NCI-H748 (cell line): ENCODE results near the gene HEATR5B.
"Not testable (repeated sequence)": the region's sequence is repeated elsewhere in the genome, so short reads cannot be mapped to it uniquely, and the experiment has no call there.

Experiments
- DNase-seq: peaks from one replicate; lab custom pipeline; 2025; ENCODE audit not compliant: unreplicated experiment; lab: John Stamatoyannopoulos, UW

Gene HEATR5B

DNA sequence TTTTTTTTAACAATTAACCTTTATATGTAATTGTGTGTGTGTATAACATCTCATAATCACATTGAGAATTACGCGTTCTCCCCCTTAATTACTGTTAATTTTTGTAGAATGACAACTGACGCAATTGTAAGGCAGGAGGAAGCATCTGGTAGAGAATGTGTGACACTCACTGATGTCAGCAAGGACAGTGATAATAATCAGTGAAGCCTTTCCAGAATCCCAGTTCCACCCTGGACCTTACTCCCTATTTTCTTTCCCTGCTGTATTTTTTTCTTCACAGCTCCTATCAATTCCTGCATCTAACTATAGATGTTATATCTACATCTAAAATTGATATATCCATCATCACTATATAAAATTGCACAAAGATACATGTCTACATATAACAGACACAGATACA lies 101.7 kb downstream of the HEATR5B start:
- no peak for DNase-seq

DNA sequence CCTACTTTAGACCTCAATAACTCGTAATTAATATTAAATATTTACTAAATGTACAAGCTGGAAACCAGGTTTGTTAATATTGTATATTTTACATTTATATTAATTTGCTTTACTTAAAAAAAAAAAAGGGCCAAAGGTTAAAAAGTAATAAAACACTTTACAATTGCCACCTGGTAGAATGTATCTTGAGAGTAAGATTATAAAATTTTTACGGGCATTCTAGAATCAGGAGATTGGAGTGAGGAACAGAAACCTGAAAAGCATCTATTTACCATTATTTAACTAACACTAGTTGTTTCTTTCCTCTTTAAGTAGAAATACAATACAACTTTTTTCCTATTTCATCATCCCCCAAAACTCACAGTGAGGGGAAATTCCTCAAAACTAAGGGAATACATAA lies 102.3 kb downstream of the HEATR5B start:
- DNase-seq, result no peak

DNA sequence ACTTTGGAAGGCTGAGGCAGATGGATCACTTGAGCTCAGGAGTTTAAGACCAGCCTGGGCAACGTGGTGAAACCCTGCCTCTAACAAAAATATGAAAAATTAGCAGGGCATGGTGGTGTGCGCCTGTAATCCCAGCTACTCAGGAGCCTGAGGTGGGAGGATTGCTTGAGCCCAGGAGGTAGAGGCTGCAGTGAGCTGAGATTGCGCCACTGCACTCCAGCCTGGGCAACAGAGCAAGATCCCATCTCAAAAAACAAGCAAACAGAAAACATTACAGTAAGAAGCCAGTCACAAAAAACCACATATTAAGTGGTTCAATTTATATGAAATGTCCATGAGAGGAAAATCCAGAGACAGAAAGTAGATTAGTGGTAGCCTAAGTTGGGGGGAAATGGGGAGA lies 105.2 kb downstream of the HEATR5B start:
- not testable (repeated sequence) for DNase-seq

DNA sequence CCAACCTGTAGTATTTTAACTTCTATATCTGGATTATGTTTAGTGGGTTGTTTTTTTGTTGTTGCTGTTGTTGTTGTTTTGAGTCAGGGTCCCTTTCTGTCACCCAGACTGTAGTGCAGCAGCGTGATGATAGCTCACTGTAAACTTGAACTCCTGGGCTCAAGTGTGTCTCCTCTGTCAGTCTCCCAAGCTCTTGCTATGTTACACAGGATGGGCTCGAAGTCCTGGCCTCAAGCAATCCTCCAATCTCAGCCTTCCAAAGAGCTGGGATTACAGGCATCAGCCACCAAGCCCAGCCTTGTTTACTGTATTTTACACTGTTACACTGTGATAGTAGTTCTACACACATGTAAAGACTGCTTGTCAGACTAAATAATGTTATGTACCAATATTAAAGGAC lies 108.1 kb downstream of the HEATR5B start:
- DNase-seq, result no peak

DNA sequence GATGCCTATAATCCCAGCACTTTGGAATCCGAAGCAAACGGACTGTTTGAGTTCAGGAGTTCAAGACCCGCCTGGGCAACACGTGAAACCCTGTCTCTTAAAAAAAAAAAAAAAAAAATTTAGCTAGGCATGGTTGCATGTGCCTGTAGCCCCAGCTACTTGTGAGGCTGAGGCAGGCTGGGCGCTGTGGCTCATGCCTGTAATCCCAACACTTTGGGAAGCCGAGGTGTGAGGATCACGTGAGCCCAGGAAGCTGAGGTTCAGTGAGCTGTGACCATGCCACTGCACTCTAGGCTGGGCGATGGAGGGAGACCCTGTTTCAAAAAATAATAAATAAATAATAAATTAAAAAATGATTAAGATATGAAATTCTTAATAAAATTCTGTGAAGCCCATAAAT lies 108.9 kb downstream of the HEATR5B start:
- DNase-seq, result no peak

DNA sequence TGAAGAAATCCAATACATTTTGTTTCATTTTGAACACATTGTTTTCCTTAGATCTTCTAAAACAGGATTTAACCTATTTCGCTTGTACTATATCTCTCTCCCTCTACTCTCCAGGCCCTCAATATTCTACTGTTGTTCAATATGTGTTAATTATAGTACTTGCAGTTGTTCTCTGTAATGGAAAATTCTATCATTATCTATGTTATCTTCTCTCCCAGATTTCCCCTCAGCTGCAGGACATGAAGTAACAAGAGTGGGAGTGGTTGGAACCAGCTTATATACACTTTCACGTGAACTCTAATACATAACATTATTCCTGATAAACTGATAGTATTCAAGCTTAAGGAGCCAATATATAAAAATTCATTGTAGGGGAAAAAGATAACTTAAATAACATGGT lies 110.9 kb downstream of the HEATR5B start:
- DNase-seq, result no peak

DNA sequence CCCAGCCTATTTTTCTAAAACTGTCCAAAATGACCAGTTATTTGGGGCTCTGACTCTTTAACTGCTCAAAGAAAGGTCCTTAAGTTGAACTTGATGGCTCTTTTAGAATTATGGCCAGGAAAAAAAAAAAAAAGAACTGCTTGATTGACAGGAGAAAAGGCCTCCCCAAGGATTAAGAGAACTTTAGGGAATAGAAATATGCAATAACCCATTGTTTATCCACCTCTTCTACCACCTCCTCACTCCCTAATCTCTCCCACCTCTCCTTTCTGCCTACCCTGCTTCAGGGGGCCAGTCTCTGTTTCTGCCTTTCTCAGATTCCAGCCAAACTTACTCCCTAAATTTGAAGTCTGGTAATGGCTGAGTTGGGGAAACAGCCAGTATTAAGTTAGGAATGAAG lies 112.2 kb downstream of the HEATR5B start:
- DNase-seq, result no peak

DNA sequence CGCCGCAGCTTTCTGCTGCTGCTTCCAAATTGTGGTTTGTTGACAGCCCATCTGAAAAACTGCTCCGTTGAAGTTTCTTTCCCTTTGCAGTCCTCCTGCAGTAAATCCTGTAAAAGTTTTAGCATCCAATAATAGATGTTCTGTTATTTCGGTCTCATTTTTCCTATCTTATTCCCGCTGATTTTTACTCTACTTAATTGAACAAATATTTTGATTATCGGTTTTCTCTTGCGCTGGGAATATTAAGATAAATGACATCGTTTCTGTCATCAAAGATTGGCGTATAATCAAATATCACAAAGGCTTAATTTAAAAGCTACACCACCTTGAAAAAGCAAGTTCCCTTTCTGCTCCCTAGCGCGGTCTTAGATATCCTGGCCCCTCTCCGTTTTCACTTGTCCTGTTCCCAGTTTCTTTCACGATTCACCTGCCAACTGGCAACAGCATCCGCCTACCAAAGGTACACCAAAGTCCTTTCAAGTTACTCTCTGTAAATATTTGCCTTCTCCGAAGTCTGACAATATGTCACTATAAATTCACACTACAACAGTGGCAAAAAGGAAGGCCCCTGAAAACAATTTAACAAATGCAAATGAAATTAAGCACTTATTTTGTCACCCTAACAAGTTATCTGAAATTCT lies 116.8 kb downstream of the HEATR5B start:
- DNase-seq, result peak; percentile 29

DNA sequence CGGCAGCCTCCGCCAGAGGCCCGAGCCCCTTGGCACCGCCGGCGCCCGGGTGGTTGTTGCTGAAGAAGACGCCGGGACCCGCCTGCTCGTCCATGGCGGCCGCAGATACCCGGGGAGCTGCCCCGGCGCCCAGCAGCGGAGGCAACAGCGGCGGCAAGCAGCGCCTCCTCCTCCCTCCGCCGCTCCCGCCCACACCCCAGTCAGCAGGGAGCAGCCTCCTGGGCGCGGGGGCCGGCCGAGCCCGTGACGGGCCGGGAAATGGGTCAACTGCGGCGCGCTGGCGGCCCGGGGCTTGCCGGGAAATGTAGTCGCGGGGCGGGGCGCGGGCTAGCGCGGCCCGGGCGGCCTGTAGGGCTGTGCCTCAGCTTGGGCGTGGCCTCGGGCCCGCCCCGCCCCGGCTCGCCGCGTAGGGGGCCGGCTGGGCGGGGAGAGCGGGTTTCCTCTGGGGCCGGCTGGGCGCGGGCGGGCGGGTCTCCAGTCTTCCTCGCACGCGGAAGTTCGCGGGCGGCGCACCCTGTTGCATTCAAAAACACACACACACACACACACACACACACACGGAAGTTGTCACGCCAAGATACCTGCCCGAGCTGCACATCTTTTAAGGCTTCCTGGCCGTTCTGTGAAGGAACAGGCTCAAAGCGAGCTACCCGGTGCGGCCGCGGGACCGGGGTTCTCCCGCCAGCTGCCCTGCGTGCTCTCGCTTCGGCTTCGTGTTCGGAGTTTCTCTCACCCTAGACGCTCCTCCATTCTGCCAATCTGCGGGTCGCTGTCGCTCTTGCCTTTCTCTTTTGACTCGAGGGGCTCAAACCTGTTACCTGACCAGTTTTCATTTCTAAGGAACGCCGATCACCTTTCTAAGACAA lies 117.6 kb downstream of the HEATR5B start, which contains the start of gene STRN:
STRN (minus strand) TSS at position 167 of the 866 bp plus-strand sequence; CDS start at position 94, 73 bp downstream.
- DNase-seq, result peak; percentile 93

DNA sequence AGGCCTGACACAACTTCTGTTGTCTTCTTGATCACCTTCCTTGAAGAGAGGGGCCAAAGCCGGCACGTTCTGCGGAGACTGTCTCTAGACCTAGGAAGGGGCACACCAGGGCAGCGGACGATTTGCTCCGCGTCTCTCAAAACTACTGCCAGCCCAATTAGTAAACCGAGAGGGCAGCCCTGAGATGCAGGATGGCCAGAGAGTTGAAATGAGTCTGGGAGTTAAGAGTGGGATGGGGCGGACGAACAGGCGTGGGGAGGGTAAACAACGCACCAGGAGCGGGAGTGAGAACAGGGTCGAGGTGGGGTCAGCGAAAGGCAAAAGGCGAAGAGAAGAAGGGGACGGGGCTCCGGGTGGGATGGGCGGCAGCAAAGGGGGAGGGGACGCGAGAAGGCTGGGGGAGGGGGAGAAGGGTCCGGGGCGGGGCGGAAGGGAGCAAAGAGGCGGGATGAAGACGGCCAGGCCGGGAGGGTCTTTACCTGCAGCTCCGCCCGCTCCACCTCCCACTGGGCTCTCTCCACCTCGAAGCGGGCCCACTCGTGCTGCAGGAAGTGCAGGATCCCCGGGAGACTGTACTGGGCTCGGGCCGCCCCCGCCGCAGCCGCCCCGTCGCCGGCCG lies 118.3 kb downstream of the HEATR5B start:
- DNase-seq, result peak; percentile 65

DNA sequence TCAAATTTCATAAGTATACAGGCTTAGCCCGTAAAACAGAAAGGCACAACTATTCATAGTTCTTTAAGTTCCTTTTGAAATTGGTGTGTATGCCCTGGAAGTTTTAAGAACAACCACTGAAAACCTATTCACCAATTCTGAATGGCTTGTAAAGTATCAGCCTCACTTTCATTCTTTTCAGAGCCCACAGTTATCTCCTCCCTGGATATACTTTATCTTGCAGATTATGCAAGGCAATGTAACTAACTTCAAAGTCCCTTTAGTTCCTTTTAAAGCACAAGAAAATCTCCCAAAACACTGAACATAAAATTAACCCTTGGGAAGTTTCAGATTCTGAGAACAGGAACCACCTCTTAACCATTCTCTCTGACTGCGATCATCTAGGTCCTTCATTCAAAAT lies 119.0 kb downstream of the HEATR5B start:
- DNase-seq, result no peak

DNA sequence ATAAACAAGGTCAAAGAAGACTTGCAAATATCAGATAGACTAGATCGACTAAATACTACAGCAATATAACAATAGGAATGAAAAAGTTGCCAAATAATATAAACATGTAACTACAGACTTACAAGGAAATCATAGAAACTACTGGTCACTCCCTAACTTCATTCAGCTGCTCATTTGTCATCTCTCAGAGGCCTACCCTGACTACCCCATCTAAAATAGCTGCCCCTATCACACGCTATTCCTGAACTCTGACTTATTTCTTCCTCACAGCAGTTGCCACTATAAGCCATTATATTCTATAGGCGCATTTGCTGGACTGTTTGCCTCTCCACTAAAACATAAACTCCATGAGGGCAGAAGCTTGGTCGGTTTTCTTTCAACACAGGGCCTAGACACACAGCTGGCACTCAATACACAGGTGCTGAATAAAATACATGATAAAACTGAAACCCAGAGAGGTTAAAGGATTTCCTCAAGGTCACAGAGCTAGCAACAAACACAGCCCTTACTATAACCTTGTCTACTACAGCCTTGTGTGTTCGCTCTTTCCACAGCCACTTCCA lies 119.6 kb downstream of the HEATR5B start:
- no peak for DNase-seq

DNA sequence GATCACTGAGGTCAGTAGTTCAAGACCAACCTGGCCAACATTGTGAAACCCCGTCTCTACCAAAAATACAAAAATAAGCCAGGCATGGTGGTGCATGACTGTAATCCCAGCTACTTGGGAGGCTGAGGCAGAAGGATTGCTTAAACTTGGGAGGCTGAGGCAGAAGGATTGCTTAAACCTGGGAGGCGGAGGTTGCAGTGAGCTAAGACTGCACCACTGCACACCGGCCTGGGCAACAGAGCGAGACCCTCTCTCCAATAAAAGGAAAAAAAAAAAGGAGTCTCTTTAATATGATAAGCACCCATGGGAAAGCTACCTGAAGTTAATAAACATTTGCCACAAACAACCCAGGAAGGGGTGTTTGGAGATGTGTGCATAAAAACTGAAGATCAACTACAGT lies 120.4 kb downstream of the HEATR5B start:
- no peak for DNase-seq

DNA sequence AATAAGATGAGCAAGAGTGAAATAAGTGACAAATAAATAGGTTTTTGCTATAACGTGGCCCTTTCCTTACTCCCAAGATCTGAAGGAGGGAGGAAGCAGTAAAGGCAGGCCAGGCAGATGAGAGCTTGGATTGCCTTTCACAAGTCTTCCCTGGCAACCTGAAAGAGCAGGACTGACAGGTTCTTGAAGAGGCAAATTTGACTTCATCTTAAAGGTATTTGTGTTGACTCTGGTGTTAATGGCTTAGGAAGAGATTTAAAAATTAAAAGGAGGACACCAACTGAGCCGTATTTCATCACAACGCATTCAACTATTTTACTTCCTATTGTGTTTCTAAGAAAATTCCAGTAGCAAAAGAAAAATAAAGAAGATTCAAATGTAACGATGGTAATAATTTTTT lies 121.1 kb downstream of the HEATR5B start:
- DNase-seq, result no peak

DNA sequence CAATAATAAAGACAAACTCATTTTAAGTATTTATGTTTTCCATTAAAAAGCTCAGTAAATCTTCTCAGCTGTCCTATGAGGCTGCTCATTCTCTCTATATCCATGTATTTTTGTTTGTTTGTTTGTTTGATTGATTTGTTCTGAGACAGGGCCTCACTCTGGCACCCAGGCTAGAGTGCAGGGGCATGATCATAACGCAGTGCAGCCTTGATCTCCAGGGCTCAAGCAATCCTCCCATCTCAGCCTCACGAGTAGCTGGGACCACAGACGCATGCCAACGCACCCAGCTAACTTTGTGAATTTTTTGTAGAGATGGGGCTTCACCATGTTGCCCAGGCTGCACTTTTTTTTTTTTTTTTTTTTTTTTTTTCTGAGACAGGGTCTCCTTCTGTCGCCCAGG lies 123.4 kb downstream of the HEATR5B start:
- no peak for DNase-seq

DNA sequence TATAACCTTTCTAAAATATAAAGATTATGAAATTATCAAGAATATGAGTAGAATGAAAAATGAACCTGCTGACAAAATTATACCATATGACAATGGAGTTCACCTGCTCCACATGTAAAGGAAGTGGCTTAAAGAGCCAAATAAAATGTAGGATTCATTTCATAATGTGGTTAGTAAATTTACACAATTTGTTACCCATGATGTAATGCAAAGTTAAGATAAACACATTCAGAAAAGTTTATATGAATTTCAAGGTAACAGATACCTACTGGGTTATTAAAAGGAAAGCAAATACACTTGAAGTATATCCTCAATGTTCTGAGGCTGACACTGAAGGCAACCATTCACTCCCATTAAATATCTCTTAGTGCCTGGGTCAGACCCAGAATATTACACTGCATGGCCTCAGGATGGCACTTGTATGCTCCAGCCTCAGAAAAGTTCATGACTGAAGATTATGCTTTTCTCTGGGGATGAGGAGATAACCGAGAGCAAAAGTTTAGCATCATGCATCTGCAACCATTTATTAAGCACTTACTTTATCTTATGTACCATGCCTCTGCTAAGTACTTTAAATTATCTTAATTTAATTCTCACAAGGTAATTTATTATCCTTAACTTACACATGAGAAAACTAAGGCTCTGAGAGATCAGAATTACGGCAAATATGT lies 124.0 kb downstream of the HEATR5B start:
- no peak for DNase-seq

DNA sequence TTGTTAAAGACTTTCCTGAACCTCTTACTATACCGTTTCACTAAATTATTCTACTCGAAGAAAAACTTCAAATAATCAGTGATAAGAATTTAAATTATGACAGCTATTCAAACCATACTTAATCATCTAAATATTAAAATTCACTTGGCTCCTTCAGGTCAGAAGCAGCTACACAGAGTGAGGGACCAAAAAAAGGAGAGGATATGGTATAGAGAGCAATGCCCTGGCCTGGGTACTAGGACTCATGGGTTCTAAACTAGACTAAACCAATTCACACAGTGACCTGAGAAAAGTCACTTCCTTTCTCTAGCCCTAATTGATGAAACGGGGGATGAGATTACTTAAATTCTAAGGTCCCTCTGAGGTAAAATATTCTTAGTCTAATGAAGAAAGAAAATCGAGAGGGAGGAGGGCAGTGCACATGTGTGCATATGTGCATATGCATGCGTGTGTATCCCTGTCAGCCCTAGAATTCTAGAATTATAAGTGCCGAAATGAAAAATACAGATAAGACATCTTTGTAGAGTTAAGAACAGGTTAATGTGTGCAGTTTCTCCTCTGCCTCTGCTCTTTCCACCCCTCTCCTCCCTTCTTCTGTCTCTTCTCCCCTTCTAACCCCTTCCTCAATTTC lies 129.1 kb downstream of the HEATR5B start:
- no peak for DNase-seq

DNA sequence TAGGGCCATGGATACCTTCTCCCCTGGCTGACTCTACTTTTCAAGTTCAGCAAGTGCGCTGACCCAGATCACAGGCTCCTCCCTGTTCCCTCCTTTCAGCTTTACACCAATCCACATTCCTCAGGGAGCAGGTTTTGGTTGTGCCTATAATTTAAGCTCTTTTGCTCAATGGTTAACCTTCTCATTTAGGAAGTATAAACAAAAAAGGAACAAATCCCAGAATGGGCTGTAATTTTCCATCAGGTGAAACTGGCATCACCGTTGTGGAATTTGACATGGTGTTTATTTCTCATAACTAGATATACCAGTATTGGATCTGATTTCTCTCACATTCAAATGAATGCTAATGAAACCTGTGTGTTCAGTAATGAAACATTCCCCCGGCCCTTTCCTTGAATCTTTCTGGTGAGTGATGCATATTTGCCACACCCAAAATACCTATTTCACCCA lies 131.4 kb downstream of the HEATR5B start:
- DNase-seq, result no peak

DNA sequence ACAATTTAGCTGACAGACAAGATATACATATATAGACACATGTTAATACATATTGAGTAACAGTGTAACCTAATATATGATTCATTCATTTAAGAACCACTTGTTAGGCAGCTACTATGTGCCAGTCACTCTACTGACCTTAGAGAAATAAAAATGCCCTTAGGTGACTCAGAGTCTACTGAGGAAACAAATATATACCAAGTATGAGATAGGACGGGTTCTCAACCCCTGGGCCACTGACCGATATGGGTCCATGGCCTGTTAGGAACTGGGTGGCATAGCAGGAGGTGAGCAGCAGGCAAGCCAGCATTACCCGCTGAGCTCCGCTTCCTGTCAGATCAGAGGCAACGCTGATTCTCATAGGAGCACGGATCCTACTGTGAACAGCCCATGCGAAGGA lies 132.6 kb downstream of the HEATR5B start:
- DNase-seq, result no peak

DNA sequence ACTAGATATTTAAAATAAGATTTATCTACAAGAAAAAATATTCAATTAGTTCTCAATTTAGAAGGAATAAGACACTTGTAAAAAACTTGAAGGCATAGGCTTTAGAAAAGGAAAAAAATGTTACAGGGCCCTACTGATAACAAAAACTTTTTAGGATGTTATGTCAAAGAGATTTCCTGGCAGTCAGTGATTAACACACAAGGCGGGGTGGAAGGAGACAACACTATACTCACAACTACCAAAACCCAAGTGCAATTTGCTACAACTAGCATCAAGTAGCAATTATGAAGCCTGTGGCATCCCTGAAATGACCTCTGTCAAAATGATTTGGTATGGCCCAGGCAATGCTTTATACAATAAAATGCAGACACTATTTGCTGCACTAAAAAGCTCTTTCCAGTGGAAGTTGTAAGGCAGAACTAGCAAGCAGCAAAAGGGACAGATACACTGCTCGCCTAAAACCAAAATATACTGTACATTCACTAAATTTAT lies 133.1 kb downstream of the HEATR5B start:
- DNase-seq, result no peak
